ENCODE data around the gene TTF1. TPM values are rescaled to one million over a fixed set of nuclear protein-coding genes. Genes with fewer than 3 reads are reported as not detected.
A peak's percentile ranks its signal among the peaks of the same experiment; 100 is the strongest.

TTF1 gene
- total and polyA plus RNA-seq, 10 of the 15 experiments (the other 5 are each of a cell fraction or from before 2014, with no cell fraction given), result 11.3 to 25.5 (median 16.0) TPM

- TF ChIP-seq MLLT1 (IDR thresholded peaks at IDR 0.05) (peak; percentile 50; the same call in 1 of the 2 replicates), RELA (IDR thresholded peaks at IDR 0.05; ENCODE audit: borderline replicate concordance, partially characterized antibody) (no peak), CREM (IDR thresholded peaks at IDR 0.05; ENCODE audit: low read depth) (peak; percentile 91), USF1 (IDR thresholded peaks at IDR 0.05; ENCODE audit: borderline replicate concordance, extremely low read length, insufficient read depth, low read depth, low read length) (no peak), CEBPB (IDR thresholded peaks at IDR 0.05; ENCODE audit: borderline replicate concordance in 1 of 2, low read depth in 2 of 2, low read length in 2 of 2) (no peak), SPI1 (IDR thresholded peaks at IDR 0.05; ENCODE audit: borderline replicate concordance, insufficient read depth, low read depth, low read length) (peak; percentile 58; the same call in 1 of the 2 replicates), ZNF207 (IDR thresholded peaks at IDR 0.05; ENCODE audit: borderline replicate concordance) (no peak), MEF2A (IDR thresholded peaks at IDR 0.05; ENCODE audit: insufficient read depth, low read depth, low read length) (no peak), EP300 (IDR thresholded peaks at IDR 0.05; ENCODE audit: borderline replicate concordance in 1 of 2, control insufficient read depth in 1 of 2, low read depth in 2 of 2, low read length in 2 of 2) (no peak), PBX3 (IDR thresholded peaks at IDR 0.05; ENCODE audit: insufficient replicate concordance, low read depth, low read length) (no peak), E4F1 (IDR thresholded peaks at IDR 0.05; ENCODE audit: borderline replicate concordance, partially characterized antibody) (peak; percentile 87), SIX5 (IDR thresholded peaks at IDR 0.05; ENCODE audit: low read depth, low read length, severe bottlenecking) (peak; percentile 43), TCF3 (IDR thresholded peaks at IDR 0.05; ENCODE audit: borderline replicate concordance, insufficient read depth, low read depth, low read length) (no peak), ZBTB4 (CRISPR knock-in tag; IDR thresholded peaks at IDR 0.05) (no peak), MEF2B (IDR thresholded peaks at IDR 0.05; ENCODE audit: partially characterized antibody, poor library complexity, severe bottlenecking) (no peak), IRF3 (IDR thresholded peaks at IDR 0.05) (no peak), NFYA (IDR thresholded peaks at IDR 0.05; ENCODE audit: borderline replicate concordance, low read depth, low read length) (no peak)
Measured at GRCh38 chr9:132406554-132407122, at the start of gene TTF1 (continued).

Data from GM12878 (cell line).